ENCODE measurements around the gene TMPRSS6.

The TMPRSS6 gene

DNA sequence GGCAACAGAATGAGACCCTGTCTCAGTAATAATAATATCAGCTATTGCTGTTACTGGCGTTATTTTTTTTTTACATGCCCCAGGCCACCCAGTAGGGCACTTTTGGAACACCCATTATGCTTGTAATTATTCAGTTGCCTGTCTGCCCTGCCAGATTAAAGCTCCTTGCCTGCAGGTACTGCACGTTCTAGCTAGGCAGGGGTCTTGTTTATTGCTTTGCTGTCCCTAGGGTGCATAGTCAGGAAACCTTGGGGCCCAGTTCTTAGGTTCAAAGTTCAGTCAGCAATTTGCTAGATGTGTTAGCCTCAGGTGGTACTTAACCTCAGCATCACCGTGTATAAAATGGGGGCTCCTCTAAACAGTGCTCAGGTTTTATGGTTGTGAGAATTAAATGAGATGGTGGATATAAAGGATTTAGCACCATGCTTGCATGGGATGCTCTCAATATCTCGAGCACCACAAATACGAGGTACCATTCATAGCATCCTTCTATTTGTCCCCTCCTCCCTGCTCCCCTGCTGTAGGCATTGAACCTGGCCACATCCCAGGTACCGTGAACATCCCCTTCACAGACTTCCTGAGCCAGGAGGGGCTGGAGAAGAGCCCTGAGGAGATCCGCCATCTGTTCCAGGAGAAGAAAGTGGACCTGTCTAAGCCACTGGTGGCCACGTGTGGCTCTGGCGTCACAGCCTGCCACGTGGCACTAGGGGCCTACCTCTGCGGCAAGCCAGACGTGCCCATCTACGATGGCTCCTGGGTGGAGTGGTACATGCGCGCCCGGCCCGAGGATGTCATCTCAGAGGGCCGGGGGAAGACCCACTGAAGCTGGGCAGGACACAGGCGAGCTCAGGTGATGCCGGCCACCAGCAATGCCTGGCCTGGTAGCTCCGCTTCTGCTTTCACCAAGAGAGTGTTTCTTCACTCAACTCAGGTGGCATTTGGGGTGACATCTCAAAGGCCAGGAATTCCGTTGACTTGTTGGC is 80.5 kb downstream of the TMPRSS6 start:
- no peak for DNase-seq (ENCODE audit: low spot score)

DNA sequence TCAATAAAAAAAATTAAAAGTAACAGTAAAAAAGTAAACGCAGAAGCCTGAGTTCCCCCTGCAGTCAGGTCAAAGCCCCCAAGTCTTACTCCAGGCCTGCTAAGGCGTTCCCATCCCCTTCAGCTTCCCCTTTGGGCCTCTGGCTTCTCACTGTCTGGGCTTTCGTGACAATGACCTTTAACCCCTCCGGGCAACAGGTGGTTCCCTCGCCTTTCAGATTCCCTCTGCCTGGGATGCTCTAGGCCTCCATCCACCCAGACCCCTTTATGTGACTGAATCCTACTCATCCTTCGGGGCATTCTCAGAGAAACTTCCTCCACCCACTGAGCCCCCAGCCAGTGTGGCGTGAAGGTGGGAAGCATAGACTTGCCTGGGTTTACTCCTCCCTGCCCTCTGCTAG is 82.0 kb downstream of the TMPRSS6 start:
- no peak for DNase-seq (ENCODE audit: low spot score)

DNA sequence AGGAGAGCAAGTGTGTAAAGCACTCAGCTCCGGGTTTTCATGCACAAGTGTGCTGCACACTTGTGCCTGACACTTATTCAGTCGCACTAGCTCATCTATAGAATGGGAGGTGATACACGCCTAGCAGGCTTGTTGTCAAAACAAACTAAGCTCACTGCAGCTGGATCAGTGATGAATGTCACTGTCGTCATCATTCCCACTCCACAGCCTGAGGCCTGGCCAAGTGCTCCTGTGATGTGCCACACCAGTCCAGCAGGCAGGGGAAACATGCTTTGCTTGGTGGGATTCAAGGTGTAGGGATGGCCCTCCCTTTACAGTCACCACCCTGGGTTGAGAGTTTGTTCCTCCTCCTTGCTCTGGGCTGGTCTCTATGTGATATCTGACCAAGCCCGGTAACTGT is 83.2 kb downstream of the TMPRSS6 start:
- no peak for DNase-seq (ENCODE audit: low spot score)

DNA sequence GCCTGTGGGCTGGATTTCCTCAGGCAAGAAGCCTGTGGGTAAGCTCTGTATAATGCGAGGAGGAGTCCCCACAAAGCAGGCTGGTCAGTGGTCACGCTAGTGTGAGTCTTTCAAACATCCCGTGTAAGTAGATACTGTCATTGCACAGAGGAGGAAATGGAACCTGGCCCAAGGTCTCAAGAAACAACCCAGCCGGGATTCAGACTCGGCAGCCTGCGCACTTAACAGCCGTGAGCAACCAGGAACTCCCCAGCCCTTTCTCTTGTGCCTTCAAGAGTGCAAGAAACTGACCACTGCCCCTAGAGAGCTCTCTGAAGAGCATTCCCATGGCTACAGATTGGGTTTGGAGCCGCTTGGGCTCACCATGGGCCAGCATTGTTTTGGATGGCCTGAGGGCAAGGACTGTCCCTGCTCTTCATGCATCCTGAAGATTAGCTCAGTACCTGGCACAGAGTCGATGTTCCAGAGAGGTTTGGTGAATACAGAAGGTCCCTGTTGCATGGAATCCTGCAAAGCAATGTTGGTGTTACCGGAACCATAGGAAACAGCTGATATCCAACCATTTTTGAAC is 83.9 kb downstream of the TMPRSS6 start:
- no peak for DNase-seq (ENCODE audit: low spot score)

DNA sequence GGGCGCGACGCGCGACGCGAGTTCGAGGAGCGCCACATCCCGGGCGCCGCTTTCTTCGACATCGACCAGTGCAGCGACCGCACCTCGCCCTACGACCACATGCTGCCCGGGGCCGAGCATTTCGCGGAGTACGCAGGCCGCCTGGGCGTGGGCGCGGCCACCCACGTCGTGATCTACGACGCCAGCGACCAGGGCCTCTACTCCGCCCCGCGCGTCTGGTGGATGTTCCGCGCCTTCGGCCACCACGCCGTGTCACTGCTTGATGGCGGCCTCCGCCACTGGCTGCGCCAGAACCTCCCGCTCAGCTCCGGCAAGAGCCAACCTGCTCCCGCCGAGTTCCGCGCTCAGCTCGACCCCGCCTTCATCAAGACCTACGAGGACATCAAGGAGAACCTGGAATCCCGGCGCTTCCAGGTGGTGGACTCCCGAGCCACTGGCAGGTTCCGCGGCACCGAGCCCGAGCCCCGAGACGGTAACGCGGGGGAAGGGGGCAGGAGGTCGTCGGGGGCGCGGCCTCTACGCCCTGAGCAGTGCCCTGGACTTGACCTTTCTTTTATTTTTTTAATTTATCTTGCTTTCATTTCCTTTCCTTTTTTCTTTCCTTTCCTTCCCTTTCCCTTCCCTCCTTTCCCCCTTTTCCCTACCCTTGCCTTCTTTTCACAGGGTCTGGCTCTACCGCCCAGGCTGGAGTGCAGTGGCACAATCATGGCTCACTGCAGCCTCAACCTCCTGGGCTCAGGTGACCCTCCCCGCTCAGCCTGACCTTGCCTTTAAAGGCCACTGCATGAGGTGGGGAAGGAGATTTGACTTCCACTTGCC is 85.0 kb downstream of the TMPRSS6 start:
- DNase-seq (ENCODE audit: low spot score), result no peak

DNA sequence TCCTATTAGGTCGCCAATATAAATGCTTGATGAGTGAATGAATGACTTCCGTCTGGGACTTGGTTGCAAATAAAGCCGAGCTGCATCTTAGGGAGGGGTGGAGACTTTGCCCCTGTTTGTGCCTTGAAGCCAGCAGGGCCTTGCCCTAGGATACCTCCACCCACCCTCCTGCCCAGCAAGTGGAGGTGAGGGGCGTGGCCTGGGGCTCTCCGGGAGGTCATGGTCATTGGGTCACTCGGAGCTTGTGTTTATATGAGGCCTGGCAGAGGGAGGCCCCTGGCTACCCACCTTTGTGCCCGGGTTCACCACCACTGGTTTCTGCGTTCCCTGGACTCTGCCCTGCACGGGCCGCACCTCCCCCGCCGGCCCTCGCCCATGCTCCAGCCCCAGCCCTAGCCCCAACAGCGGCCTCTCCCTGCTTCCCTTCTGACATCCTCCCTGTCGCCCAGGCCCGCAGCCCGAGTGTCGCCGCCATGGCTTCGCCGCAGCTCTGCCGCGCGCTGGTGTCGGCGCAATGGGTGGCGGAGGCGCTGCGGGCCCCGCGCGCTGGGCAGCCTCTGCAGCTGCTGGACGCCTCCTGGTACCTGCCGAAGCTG is 85.7 kb downstream of the TMPRSS6 start:
- DNase-seq (ENCODE audit: low spot score), result no peak

DNA sequence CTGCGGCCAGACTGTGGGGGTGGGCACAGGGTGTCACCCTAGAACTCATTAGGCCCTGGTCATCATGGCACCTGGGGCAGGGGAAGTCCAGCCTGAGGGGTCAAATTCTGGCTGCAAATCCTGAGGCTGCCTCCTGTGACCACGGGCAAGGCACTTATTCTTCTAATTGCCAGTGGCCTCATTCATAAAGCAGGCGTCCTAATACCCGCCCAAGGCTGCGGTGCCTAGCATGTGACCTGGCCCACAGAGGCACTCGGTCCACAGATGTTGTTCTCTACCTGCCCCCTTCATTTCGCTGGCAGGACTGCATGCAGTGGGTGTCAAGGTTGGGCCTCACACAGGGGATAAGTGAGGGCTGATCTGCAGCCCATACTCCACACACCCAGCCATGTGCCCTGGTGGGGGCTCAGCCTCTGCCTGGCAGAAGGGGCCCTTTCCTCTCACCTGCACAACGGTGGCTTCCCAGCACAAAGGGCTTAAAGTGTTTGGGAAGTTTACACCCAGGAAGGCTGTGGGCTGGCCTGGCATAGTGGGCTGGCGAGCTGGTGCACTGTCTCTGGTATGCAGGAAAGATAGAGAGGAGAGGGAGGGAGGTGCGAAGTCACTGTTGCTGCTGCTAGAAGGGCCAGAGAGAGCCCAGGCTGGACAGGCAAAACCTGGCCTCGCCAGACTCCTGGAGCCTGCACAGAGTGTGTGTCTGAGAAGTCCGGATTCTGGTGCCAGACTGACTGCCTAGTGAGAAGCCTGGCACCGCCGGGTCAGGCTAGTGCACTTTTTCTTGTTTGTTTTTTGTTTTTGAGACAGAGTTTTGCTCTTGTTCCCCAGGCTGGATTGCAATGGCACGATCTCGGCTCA is 86.8 kb downstream of the TMPRSS6 start:
- no peak for DNase-seq (ENCODE audit: low spot score)

DNA sequence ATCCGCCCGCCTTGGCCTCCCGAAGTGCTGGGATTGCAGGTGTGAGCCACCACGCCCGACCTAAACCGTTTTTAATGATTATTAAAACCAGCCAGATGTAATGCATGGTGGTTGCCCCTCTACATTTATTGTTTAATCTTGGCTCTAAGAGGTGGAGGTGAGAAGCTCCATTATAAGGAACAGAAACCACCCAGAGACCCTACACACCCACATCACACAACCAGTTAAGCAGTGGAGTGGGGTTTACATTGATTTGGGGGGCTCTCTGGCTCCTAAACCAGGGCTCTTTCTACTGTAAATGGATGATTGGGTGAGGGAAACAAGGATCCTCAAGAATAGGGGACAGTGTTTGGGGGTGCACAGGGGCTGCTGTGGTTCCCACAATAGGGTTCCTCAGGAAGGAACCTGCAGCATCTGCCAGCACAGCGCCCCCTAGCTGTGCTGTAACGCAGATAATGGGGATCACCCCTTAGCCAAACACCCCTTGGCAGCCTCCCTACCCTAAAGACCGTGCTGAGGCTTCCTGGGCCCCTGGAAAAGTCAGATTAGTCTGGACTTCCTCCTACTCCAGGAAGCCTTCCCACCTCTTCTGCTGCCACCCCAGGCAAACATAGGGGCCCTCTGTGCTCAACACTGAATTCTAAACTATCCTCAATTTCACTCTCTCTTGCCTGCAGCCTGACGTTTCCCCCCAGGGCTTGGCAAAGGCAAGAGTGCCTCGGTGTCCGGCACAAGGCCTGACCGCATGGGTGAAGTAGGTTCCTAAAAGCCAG is 87.6 kb downstream of the TMPRSS6 start:
- no peak for DNase-seq (ENCODE audit: low spot score)

DNA sequence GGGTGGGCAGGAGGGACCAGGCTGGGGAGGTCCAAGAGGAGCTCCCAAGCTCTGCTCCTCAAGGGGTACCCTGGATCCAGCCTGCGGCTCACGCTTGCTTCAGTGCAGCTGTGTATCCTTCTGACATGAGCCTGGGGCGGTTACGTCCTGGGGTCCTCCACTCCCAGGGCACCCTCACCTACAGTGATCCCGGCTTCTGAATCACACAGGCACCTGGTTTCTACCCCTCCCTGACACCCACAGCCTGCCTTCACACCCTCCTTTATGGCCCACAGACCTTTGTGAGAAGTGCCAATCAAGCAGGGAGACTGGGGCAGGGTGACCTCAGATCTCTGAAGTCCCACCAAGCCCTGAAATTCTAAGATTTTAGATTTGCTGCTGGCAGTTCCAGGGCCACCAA is 88.5 kb downstream of the TMPRSS6 start:
- no peak for DNase-seq (ENCODE audit: low spot score)

DNA sequence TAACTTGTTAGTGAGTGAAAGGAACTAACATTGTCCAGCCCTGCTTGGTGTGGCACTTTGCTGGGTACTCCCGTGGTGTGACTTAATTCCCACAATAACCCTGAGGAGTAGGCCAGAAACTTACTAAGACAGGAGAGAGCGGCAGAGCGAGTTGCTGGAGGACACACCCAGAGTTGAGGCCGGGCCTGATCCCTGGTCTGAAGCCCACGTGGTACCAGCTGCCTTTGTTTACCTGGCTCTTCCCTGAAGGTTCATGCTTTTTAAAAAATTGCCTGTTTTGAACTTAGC is 89.4 kb downstream of the TMPRSS6 start:
- peak; percentile 64 for DNase-seq (ENCODE audit: low spot score)

DNA sequence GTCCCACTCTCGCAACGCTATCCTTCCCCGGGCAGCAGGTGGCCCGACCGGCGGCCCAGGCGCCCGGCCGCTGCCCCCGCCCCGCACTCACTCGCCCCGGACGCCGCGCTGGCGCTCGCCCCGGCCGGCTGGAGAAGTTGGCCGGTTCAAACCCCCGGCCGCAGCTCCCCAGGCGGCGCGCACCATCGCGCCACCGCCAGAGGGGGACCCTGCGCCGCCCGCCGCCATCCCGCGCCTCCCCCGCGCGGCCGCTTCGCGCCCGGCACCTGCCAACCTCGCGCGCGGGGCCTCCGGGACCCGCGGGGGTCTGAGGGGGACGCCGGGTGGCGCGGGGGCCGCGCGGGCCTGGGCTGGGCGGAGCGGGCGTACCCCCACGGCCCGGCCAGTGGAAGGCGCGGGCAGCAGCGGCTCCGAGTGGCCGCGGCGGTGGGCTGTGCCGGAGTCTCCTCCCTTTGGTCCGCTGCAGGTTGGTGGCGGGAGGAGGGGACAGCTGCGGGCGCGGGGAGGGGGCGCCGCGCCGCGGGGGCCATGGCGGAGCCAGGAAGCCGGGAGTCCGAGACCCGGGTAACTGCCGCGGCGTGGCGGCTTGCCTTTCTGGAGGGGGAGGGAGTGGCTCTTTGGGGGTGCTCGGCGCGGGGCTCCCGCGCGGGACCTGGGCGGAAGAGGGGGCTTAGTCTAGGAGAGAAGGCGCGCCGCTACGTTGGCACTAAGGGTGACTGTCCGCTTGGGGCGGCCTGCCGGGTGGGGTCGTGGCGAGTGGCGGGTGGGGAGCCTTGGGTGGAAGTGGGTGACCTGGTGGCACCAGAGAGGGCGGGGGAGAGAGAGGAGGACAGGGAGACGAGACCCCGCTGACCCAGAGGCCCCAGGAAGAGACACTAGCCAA is 90.0 kb downstream of the TMPRSS6 start, which contains the start of the genes MPST and TST:
MPST (plus strand) TSS at position 434 of the 883 bp plus-strand sequence; CDS start at position 529, 95 bp downstream.
TST (minus strand) TSS at position 139 of the 883 bp plus-strand sequence. CDS start 715 bp downstream, outside the sequence.
- peak; percentile 86 for DNase-seq (ENCODE audit: low spot score)

DNA sequence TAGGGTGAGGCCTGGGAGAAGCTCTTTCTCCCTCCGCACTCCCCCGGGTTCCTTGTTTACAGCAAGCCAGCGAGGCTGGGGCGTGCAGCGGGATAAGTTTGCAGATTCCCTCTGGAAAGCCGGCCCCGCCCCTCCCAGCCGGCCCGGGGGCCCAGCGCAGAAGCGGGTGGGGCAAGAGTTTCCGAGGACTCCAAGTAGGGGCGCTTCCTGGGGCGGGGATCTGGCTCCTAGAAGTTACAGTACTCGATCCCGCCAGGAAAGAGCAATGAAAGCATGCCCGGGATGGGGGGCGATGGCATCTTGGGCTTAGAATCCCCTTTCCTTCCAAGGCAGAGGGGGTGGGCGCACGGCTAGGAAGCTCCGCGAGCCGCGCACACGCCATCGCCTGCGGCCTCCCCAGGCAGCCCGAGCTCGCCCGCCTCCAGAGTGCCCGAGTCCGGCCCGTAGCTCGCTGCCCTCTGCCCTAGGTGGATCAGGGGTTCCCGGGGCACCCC is 90.7 kb downstream of the TMPRSS6 start:
- DNase-seq (ENCODE audit: low spot score), result peak; percentile 47

DNA sequence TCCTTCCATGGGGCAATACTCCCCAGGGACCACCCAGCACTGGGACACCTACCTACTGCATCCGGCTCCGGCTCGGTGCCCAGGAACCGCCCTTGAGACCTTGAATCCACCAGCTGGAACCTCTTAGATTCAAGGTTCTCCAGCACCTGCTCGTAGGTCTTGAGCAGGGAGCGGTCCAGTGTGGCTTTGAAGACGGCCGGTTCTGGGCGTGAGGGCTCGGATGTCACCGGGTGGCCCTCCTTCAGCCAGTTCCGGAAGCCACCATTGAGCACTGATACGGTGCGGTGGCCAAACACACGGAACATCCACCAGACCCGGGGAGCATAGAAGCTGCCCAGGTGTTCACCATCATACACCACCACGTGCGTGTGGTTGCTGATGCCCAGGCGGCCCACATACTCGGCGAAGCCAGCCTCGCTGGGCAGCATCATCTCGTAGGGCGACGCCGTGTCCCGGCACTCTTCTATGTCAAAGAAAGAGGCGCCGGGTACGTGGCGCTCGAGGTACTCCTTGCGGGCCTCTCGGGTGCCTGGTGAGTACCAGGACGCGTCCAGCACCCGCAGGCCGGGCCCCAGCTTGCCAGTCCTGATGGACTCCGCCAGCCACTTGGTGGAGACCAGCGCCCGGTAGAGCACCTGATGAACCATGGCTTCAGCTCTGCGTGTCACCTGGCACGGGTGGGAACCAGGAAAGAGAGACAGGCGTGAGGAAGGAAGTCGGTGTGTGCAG is 91.3 kb downstream of the TMPRSS6 start:
- DNase-seq (ENCODE audit: low spot score), result no peak

DNA sequence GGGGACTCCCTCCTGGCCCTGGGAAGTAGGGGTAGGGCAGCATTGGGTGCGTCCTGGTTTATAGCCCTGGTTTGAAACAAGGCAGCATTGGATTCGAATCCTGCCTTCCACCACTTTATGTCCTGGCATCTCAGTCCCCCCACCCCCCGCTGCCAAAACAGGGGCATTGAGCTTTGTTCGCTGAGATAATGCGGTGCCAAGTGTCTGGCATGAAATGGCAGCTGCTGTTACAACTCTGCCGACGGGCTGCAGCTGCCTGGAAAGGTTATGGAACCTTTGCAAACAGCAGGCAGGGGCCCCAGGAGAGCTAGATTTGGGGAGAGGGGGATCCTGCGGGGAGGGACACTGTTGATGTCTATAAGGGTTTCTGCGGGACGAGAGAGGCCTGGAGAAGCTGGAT is 92.2 kb downstream of the TMPRSS6 start:
- DNase-seq (ENCODE audit: low spot score), result no peak

DNA sequence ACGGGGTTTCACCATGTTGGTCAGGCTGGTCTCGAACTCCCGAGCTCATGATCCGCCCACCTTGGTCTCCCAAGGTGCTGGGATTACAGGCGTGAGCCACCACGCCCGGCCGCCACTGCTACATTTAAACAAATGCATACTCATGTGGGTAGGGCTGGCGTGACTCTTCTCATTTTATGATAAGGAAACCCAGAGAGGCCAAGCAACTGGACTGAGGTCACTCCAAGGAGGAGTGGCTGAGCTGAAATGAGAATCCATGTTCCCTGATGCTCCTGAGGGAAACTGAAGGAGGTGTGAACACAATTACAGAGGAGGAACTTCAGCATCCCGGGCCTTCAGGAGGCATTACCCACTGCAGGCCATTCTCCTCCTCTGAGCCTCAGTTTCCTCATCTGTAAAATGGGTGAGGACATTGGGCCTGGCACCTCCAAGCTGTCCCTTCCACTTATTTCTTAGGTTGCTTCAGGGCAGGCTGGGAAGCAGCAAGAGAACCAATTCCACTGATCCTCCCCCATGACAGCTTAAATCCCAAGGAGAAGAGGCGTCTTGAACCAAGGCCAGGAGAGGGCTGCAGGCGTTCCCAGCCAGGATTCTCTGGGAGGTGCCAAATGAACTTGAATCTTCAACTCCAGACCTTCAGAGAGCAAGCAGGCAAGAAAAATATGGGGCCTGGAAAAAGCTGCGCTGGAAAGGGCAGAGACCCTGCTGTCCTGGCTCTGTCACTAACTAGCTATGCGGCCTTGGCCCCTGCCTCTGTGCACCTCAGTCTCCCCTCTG is 93.2 kb downstream of the TMPRSS6 start:
- DNase-seq (ENCODE audit: low spot score), result no peak

DNA sequence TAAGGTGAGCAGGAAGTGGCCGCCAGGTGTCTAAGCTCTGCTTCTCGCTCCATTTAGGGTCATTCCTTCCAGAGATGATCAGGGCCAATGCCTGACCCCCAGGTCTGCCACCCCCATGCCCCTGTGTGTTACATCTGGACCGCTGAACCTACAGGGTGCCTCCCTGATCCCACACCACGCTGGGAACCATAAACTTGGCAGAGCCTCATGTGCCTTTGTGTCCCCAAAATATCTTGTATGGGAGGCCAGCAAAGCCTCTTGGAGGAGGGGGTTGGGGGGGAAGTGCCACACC is 94.0 kb downstream of the TMPRSS6 start:
- DNase-seq (ENCODE audit: low spot score), result no peak

Measured in globus pallidus (tissue), 1 donor.